Measurements from ENCODE around the gene PRXL2A. TPM values are rescaled to one million over a fixed set of nuclear protein-coding genes. Genes with fewer than 3 reads are reported as not detected.

Gene PRXL2A
- total RNA-seq, 4 donors from 2014 or later: 21.7 to 64.6 (median 38.7) TPM

DNA sequence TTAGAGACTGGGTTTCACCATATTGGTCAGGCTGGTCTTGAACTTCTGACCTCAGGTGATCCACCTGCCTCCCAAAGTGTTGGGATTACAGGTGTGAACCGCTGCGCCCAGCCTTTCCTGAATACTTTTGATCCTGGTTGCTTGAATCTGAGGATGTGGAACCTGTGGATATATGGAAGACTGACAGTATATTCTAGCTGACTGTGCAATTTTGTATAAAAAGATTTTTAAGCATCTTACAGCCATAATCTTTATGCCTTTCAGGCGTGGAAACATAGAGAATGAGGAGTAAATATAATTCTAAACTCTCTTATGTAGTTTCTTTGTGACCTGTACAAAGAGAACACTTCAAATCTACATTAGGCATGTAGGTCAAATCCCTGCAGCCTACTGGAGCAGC lies 61.9 kb downstream of the PRXL2A start:
- Histone ChIP-seq H3K9me3 (no peaks in the 10 kb centered on the region), H3K27me3 (no peaks in the 10 kb centered on the region), H3K4me1 (peaks cover 27 to 100% (median 76%) of the 10 kb centered on the region in 4 donors), H3K4me3 (no peak overlapping the region), H3K27ac (peak overlapping the region in 3 of 4 donors; percentile 40 to 85 (median 51)), H3K36me3 (no peaks in the 10 kb centered on the region)
- in situ Hi-C loops (cut with MboI; ENCODE audit: low pct_ligation_motif_present in 1 of 4, low pct_unique_long_range_greater_than_20kb in 1 of 4, low sequenced_read_pairs in 3 of 4): no loop called here
- intact Hi-C loops (cut with DNase I; ENCODE audit: low total_unique reads): no loop called here
- TF ChIP-seq POLR2A (IDR thresholded peaks at IDR 0.05) (no peak), POLR2AphosphoS5 (IDR thresholded peaks at IDR 0.05) (no peak), EP300 (IDR thresholded peaks at IDR 0.05; ENCODE audit: low read depth) (no peak)
- TF ChIP-seq, protein P1, sequence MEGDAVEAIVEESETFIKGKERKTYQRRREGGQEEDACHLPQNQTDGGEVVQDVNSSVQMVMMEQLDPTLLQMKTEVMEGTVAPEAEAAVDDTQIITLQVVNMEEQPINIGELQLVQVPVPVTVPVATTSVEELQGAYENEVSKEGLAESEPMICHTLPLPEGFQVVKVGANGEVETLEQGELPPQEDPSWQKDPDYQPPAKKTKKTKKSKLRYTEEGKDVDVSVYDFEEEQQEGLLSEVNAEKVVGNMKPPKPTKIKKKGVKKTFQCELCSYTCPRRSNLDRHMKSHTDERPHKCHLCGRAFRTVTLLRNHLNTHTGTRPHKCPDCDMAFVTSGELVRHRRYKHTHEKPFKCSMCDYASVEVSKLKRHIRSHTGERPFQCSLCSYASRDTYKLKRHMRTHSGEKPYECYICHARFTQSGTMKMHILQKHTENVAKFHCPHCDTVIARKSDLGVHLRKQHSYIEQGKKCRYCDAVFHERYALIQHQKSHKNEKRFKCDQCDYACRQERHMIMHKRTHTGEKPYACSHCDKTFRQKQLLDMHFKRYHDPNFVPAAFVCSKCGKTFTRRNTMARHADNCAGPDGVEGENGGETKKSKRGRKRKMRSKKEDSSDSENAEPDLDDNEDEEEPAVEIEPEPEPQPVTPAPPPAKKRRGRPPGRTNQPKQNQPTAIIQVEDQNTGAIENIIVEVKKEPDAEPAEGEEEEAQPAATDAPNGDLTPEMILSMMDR (IDR thresholded peaks at IDR 0.05): no peak
- DNase-seq: no peak
- WGBS, 2 donors (ENCODE audit: low coverage in 1 of 2): 93 to 100% methylated on average over 3 of the region's 3 CpGs

DNA sequence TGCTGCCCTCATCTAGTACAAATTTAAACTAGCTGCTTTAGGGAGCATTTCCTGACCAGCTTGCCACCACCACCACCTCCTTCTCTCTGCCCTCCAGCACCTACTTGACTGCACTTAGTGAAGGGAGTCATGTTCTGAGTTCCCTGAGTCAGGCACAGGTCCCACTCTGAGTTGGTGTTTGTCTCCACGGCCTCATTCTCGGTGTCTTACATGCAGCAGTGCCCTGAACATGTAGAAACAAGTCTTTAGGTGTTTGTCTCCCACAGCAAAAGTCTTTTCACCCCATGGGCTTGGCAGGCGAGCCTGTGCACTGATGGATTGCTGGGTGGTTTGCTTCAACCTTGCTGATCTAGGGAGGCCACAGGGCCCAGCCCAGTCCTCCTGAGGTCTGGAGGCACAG lies 62.6 kb downstream of the PRXL2A start:
- no peaks in the 10 kb centered on the region for H3K9me3 ChIP-seq
- intact Hi-C loops (cut with DNase I; ENCODE audit: low total_unique reads): no loop called here
- no peaks in the 10 kb centered on the region for H3K27me3 ChIP-seq
- no peak for DNase-seq
- TF ChIP-seq POLR2A (IDR thresholded peaks at IDR 0.05) (no peak), POLR2AphosphoS5 (IDR thresholded peaks at IDR 0.05) (no peak), EP300 (IDR thresholded peaks at IDR 0.05; ENCODE audit: low read depth) (no peak)
- TF ChIP-seq, protein P1 (IDR thresholded peaks at IDR 0.05): no peak
- peak overlapping the region in 3 of 4 donors; percentile 21 to 51 (median 40) for H3K27ac ChIP-seq
- in situ Hi-C loops (cut with MboI; ENCODE audit: low pct_ligation_motif_present in 1 of 4, low pct_unique_long_range_greater_than_20kb in 1 of 4, low sequenced_read_pairs in 3 of 4): no loop called here
- WGBS, 2 donors (ENCODE audit: low coverage in 1 of 2): 81% methylated on average over 3 of the region's 3 CpGs; no CpG with 5 or more reads in 1 of the 2 donors
- no peak overlapping the region for H3K4me3 ChIP-seq
- H3K36me3 ChIP-seq: no peaks in the 10 kb centered on the region
- peaks cover 22 to 94% (median 69%) of the 10 kb centered on the region in 4 donors for H3K4me1 ChIP-seq

DNA sequence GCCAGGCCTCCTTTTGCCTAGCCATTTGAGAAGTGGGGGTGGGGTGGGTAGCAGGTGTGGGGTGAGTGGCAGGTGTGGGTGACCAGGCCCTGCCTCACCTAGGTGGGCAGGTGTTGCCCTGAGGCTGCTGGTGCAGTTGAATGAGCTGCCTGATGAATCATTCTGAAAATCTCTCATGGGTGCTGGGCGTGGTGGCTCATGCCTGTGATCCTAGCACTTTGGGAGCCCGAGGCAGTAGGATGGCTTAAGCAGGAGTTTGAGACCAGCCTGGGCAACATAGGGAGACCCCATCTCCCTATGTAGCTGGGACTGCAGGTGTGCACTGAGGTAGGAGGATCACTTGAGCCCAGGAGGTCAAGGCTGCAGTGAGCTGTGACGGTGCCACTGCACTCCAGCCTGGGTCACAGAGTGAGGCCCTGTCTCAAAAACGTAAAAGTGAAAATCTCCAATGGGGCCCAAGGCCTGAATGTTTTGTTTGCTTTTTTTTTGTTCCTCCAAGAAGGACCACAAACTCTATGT lies 63.4 kb downstream of the PRXL2A start:
- DNase-seq: no peak

DNA sequence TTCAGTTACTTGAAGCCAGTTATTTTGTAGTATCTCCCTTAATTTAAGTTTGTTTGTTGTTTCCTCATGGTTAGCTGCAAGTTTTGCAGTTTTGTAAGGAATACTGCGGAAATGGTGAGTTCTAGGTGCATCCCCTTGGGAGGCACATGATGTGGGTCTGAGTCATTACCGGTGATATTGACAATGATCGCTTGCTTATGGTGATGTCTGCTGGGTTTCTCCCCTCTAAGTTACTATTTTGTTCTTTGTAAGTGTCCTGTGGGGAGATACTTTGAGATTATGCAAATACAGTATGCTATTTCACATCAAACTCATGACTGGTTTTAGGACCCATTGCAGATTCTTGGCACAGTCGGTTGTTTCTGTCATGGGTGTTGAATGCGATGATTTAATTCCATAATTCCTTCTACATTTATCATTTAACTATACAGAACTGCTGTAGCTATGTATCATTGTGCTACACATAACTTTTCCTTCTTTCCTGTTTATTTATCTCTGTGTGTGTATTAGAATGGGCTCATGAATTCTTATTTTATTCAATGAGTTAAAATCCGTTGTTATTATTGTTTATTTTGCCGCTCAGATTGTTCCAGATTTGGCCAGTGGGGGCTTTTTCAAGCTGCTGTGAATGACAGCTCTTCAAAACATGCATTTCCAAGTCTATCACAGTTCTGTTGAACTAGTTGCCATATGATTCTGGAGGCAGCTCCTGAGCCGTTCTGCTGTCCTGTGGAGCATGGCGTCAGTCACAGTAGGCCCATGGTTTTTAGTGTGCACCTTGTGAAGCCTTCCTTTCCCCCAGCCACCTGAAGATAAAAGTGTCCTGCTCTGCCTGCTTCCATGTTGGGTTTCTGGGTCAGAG lies 64.1 kb downstream of the PRXL2A start:
- intact Hi-C loops (cut with DNase I; ENCODE audit: low total_unique reads): no loop called here
- TF ChIP-seq POLR2AphosphoS5 (IDR thresholded peaks at IDR 0.05): no peak
- TF ChIP-seq, protein P1 (IDR thresholded peaks at IDR 0.05): no peak
- no peak for TF ChIP-seq EP300 (IDR thresholded peaks at IDR 0.05; ENCODE audit: low read depth)
- TF ChIP-seq POLR2A (IDR thresholded peaks at IDR 0.05): no peak
- Histone ChIP-seq H3K36me3 (no peaks in the 10 kb centered on the region), H3K9me3 (no peaks in the 10 kb centered on the region), H3K4me3 (no peak overlapping the region), H3K4me1 (peaks cover 19 to 85% (median 63%) of the 10 kb centered on the region in 4 donors), H3K27ac (peak overlapping the region in 3 of 4 donors; percentile 19 to 51 (median 40)), H3K27me3 (no peaks in the 10 kb centered on the region)
- DNase-seq: no peak
- 66% methylated on average over 5 to 9 of the region's 9 CpGs for WGBS, 2 donors (ENCODE audit: low coverage in 1 of 2)
- in situ Hi-C loops (cut with MboI; ENCODE audit: low pct_ligation_motif_present in 1 of 4, low pct_unique_long_range_greater_than_20kb in 1 of 4, low sequenced_read_pairs in 3 of 4): no loop called here

More for the DNA sequence above, 63.4 kb downstream of the PRXL2A start:
- Histone ChIP-seq H3K9me3 (no peaks in the 10 kb centered on the region), H3K27me3 (no peaks in the 10 kb centered on the region), H3K36me3 (no peaks in the 10 kb centered on the region), H3K4me1 (peaks cover 22 to 90% (median 66%) of the 10 kb centered on the region in 4 donors), H3K27ac (peak overlapping the region in 2 of 4 donors; percentile 40 to 51), H3K4me3 (no peak overlapping the region)
- in situ Hi-C loops (cut with MboI; ENCODE audit: low pct_ligation_motif_present in 1 of 4, low pct_unique_long_range_greater_than_20kb in 1 of 4, low sequenced_read_pairs in 3 of 4): no loop called here
- WGBS, 2 donors (ENCODE audit: low coverage in 1 of 2): 70% methylated on average over 4 of the region's 4 CpGs; no CpG with 5 or more reads in 1 of the 2 donors
- intact Hi-C loops (cut with DNase I; ENCODE audit: low total_unique reads): no loop called here
- TF ChIP-seq, protein P1 (IDR thresholded peaks at IDR 0.05): no peak
- TF ChIP-seq POLR2A (IDR thresholded peaks at IDR 0.05) (no peak), POLR2AphosphoS5 (IDR thresholded peaks at IDR 0.05) (no peak), EP300 (IDR thresholded peaks at IDR 0.05; ENCODE audit: low read depth) (no peak)
